ENCODE measurements around the gene BLVRA. TPM values are rescaled to one million over a fixed set of nuclear protein-coding genes. Genes with fewer than 3 reads are reported as not detected.
A peak's percentile ranks its signal among the peaks of the same experiment; 100 is the strongest.

The BLVRA gene
- total RNA-seq, 2 experiments from 2014 or later: 26.6 to 28.9 TPM

DNA sequence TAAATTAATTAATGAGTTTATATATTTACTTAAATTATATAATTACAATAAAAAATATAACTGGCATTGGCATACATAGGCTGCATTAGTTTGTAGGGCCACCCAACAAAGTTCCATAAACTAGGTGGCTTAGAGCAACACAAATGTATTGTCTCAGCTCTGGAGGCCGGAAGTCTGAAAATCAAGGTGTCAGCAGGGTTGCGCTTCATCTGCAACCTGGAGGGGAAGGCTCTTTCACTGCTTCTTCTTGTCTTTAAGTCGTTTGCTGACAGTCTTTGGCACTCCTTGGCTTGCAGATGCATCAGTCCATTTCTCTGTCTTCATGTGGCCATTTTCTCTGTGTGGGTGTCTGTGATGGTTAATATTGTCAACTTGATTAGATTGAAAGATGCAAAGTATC lies 6.1 kb upstream of the BLVRA start:
- Mint-ChIP-seq H3K27ac (no peak overlapping the region), H3K4me3 (no peak overlapping the region), H3K4me1 (ENCODE audit: low read depth) (peaks cover 29% of the 10 kb centered on the region), H3K36me3 (ENCODE audit: low read depth) (no peaks in the 10 kb centered on the region), H3K9me3 (no peaks in the 10 kb centered on the region), H3K27me3 (ENCODE audit: low read depth) (no peaks in the 10 kb centered on the region)
- intact Hi-C loops (cut with micrococcal nuclease): no loop called here
- DNase-seq: no peak
- CTCF ChIA-PET: no interaction called here

DNA sequence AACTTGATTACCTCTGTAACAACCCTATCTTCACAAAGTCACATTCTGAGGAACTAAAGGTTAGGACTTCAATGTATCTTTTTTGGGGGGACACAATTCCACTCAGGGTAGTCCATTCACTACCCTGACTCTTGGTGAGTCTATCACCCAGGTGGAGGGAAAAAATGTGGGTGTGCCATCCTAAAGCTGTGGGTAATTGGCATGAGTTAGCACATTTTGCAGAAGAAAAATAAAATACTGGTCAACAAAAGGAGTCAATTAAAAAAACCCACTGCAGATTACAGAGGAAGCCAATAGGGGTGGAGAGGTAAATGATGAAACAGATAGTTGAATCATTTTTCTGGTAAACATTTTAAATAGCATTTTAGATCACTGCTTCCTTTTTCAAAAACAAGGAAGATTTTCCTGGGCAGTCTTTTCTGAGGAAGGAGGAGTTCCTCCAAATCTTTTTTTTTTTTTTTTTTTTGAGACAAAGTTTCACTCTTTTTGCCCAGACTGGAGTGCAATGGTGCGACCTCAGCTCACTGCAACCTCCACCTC lies 5.1 kb upstream of the BLVRA start:
- H3K4me3 Mint-ChIP-seq: no peak overlapping the region
- no peaks in the 10 kb centered on the region for H3K36me3 Mint-ChIP-seq (ENCODE audit: low read depth)
- no peaks in the 10 kb centered on the region for H3K27me3 Mint-ChIP-seq (ENCODE audit: low read depth)
- no peak for DNase-seq
- CTCF ChIA-PET: interaction anchor here (2.2 kb wide), 1 partner anchor 170 kb away, joined by 5 read pairs; the partner anchor contains the start of gene STK17A
- peaks cover 34% of the 10 kb centered on the region for H3K4me1 Mint-ChIP-seq (ENCODE audit: low read depth)
- no peak overlapping the region for H3K27ac Mint-ChIP-seq
- intact Hi-C loops (cut with micrococcal nuclease): no loop called here
- no peaks in the 10 kb centered on the region for H3K9me3 Mint-ChIP-seq

DNA sequence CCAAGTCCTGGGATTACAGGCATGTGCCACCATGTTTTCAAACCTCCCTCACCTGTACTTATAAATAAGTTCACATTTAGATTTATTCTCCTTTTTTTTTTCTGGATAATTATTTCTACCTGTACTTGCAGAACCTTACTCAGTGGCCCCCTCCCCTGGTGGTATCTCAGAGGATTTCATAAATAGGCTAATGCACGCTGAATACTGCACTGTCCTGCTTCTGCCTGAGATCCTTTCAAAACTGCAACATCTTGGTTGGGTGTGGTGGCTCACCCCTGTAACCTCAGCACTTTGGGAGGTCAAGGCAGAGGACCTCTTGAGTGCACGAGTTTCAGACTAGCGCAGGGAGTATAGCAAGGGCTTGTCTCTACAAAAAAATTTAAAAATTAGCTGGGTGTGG lies 4.6 kb upstream of the BLVRA start:
- no peaks in the 10 kb centered on the region for H3K9me3 Mint-ChIP-seq
- H3K27ac Mint-ChIP-seq: no peak overlapping the region
- no peaks in the 10 kb centered on the region for H3K27me3 Mint-ChIP-seq (ENCODE audit: low read depth)
- intact Hi-C loops (cut with micrococcal nuclease): no loop called here
- peaks cover 34% of the 10 kb centered on the region for H3K4me1 Mint-ChIP-seq (ENCODE audit: low read depth)
- H3K36me3 Mint-ChIP-seq (ENCODE audit: low read depth): no peaks in the 10 kb centered on the region
- H3K4me3 Mint-ChIP-seq: no peak overlapping the region
- DNase-seq: no peak
- CTCF ChIA-PET: interaction anchor here (1.7 to 2.2 kb wide), 2 partner anchors 34 to 171 kb away, joined by 5 to 8 read pairs; partner anchors contain the start of gene STK17A

- no peaks in the 10 kb centered on the region for H3K36me3 Mint-ChIP-seq (ENCODE audit: low read depth)
- CTCF ChIA-PET: interaction anchor here (0.6 to 2.2 kb wide), 4 partner anchors 34 to 329 kb away, joined by 3 to 8 read pairs (median 4); partner anchors contain the start of gene STK17A
- no peaks in the 10 kb centered on the region for H3K9me3 Mint-ChIP-seq
- no peak for DNase-seq
- no peak overlapping the region for H3K27ac Mint-ChIP-seq
- no peaks in the 10 kb centered on the region for H3K27me3 Mint-ChIP-seq (ENCODE audit: low read depth)
- intact Hi-C loops (cut with micrococcal nuclease): no loop called here
- H3K4me1 Mint-ChIP-seq (ENCODE audit: low read depth): peaks cover 37% of the 10 kb centered on the region
- H3K4me3 Mint-ChIP-seq: no peak overlapping the region
Measured at GRCh38 chr7:43754596-43754995, 3.9 kb upstream of the BLVRA start.

GRCh38 chr7:43756368-43757072 lies 2.0 kb upstream of the BLVRA start:
- intact Hi-C loops (cut with micrococcal nuclease): loop anchor here (1.0 to 5.0 kb wide), 2 partner anchors 20 to 76 kb away; no protein-coding TSS in a partner anchor
- peaks cover 32% of the 10 kb centered on the region for H3K4me1 Mint-ChIP-seq (ENCODE audit: low read depth)
- peak; percentile 39 for DNase-seq
- H3K4me3 Mint-ChIP-seq: peak overlapping the region; percentile 71
- H3K9me3 Mint-ChIP-seq: no peaks in the 10 kb centered on the region
- H3K36me3 Mint-ChIP-seq (ENCODE audit: low read depth): no peaks in the 10 kb centered on the region
- no peaks in the 10 kb centered on the region for H3K27me3 Mint-ChIP-seq (ENCODE audit: low read depth)
- no peak overlapping the region for H3K27ac Mint-ChIP-seq
- CTCF ChIA-PET: interaction anchor here (1.1 to 1.3 kb wide), 3 partner anchors 8 to 174 kb away, joined by 3 to 7 read pairs (median 5); partner anchors contain the start of gene STK17A

- Mint-ChIP-seq H3K36me3 (ENCODE audit: low read depth) (no peaks in the 10 kb centered on the region), H3K27me3 (ENCODE audit: low read depth) (no peaks in the 10 kb centered on the region), H3K9me3 (no peaks in the 10 kb centered on the region), H3K27ac (no peak overlapping the region), H3K4me1 (ENCODE audit: low read depth) (peaks cover 37% of the 10 kb centered on the region), H3K4me3 (peak overlapping the region; percentile 71)
- CTCF ChIA-PET: interaction anchor here (1.1 to 1.3 kb wide), 4 partner anchors 7 to 175 kb away, joined by 3 to 14 read pairs (median 6); partner anchors contain the start of gene STK17A
- DNase-seq: no peak
- intact Hi-C loops (cut with micrococcal nuclease): loop anchor here (5.0 kb wide), 1 partner anchor 75 kb away; no protein-coding TSS in a partner anchor
Measured at GRCh38 chr7:43757073-43757720, 1.3 kb upstream of the BLVRA start.

- Mint-ChIP-seq H3K27me3 (ENCODE audit: low read depth) (no peaks in the 10 kb centered on the region), H3K36me3 (ENCODE audit: low read depth) (no peaks in the 10 kb centered on the region), H3K4me1 (ENCODE audit: low read depth) (peaks cover 48% of the 10 kb centered on the region), H3K4me3 (peak overlapping the region; percentile 70), H3K27ac (no peak overlapping the region), H3K9me3 (no peaks in the 10 kb centered on the region)
- DNase-seq: peak; percentile 51
- intact Hi-C loops (cut with micrococcal nuclease): loop anchor here (1.0 to 5.0 kb wide), 2 partner anchors 30 to 73 kb away; partner anchors contain the start of gene COA1
- CTCF ChIA-PET: interaction anchor here (0.7 to 2.6 kb wide), 9 partner anchors 29 to 177 kb away, joined by 3 to 14 read pairs (median 4); partner anchors contain the start of genes COA1 and STK17A
Measured at GRCh38 chr7:43758822-43759683, 573 bp downstream of the BLVRA start.

GRCh38 chr7:43760861-43761260 lies 2.4 kb downstream of the BLVRA start:
- Mint-ChIP-seq H3K27me3 (ENCODE audit: low read depth) (no peaks in the 10 kb centered on the region), H3K9me3 (no peaks in the 10 kb centered on the region), H3K36me3 (ENCODE audit: low read depth) (no peaks in the 10 kb centered on the region), H3K27ac (no peak overlapping the region), H3K4me1 (ENCODE audit: low read depth) (peaks cover 57% of the 10 kb centered on the region), H3K4me3 (no peak overlapping the region)
- intact Hi-C loops (cut with micrococcal nuclease): no loop called here
- no peak for DNase-seq
- CTCF ChIA-PET: interaction anchor here (1.3 to 2.6 kb wide), 3 partner anchors 60 to 178 kb away, joined by 3 to 7 read pairs (median 4); partner anchors contain the start of gene STK17A

DNA sequence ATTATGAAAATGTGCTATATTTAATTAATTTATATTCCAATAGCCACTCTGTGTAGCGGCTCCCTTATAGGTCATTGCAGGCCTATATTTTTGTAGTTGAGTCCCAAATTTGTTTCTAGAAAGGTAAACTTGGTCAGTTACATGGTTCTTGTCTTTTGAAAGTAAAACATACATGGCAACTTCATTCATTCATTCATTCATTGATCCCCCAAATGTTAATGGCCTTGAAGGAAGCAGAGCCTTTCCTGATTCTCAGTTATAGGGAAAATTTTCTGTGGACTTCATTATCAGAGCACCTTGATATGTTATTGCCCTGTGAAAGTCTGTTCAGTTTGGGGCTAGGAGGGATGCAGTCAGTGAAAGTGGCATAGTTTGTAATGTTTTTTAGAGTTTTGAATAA lies 2.9 kb downstream of the BLVRA start:
- no peaks in the 10 kb centered on the region for H3K9me3 Mint-ChIP-seq
- DNase-seq: no peak
- CTCF ChIA-PET: interaction anchor here (1.3 to 2.6 kb wide), 2 partner anchors 61 to 179 kb away, joined by 3 to 7 read pairs; partner anchors contain the start of gene STK17A
- H3K27ac Mint-ChIP-seq: no peak overlapping the region
- H3K36me3 Mint-ChIP-seq (ENCODE audit: low read depth): no peaks in the 10 kb centered on the region
- intact Hi-C loops (cut with micrococcal nuclease): no loop called here
- H3K27me3 Mint-ChIP-seq (ENCODE audit: low read depth): no peaks in the 10 kb centered on the region
- no peak overlapping the region for H3K4me3 Mint-ChIP-seq
- H3K4me1 Mint-ChIP-seq (ENCODE audit: low read depth): peaks cover 55% of the 10 kb centered on the region

GRCh38 chr7:43761938-43762692 lies 3.6 kb downstream of the BLVRA start:
- Mint-ChIP-seq H3K27ac (no peak overlapping the region), H3K4me1 (ENCODE audit: low read depth) (peaks cover 47% of the 10 kb centered on the region)

GRCh38 chr7:43763183-43763582 lies 4.7 kb downstream of the BLVRA start:
- CTCF ChIA-PET: interaction anchor here (0.5 kb wide), 1 partner anchor 39 kb away, joined by 3 read pairs; no protein-coding TSS in a partner anchor
- H3K4me3 Mint-ChIP-seq: no peak overlapping the region
- peaks cover 39% of the 10 kb centered on the region for H3K4me1 Mint-ChIP-seq (ENCODE audit: low read depth)
- no peak overlapping the region for H3K27ac Mint-ChIP-seq
- H3K36me3 Mint-ChIP-seq (ENCODE audit: low read depth): no peaks in the 10 kb centered on the region
- H3K9me3 Mint-ChIP-seq: no peaks in the 10 kb centered on the region
- intact Hi-C loops (cut with micrococcal nuclease): no loop called here
- no peaks in the 10 kb centered on the region for H3K27me3 Mint-ChIP-seq (ENCODE audit: low read depth)
- DNase-seq: no peak

More at GRCh38 chr7:43761938-43762692, 3.6 kb downstream of the BLVRA start:
- Mint-ChIP-seq H3K4me3 (no peak overlapping the region), H3K27me3 (ENCODE audit: low read depth) (no peaks in the 10 kb centered on the region), H3K36me3 (ENCODE audit: low read depth) (no peaks in the 10 kb centered on the region), H3K9me3 (no peaks in the 10 kb centered on the region)
- no peak for DNase-seq
- CTCF ChIA-PET: interaction anchor here (2.6 kb wide), 1 partner anchor 180 kb away, joined by 7 read pairs; the partner anchor contains the start of gene STK17A
- intact Hi-C loops (cut with micrococcal nuclease): no loop called here
